ENCODE data around the gene EMC1. TPM values are rescaled to one million over a fixed set of nuclear protein-coding genes. Genes with fewer than 3 reads are reported as not detected.

The EMC1 gene
- total RNA-seq, 1 donor from 2014 or later: 28.0 TPM

GRCh38 chr1:19205845-19206244 is 45.5 kb downstream of the EMC1 start:
- no peaks in the 10 kb centered on the region for H3K27me3 ChIP-seq
- no peak for DNase-seq (ENCODE audit: extremely low spot score in 2 of 2)
- no peak overlapping the region for H3K27ac ChIP-seq
- no peaks in the 10 kb centered on the region for H3K9me3 ChIP-seq
- H3K4me1 ChIP-seq: peaks cover 80% of the 10 kb centered on the region
- TF ChIP-seq POLR2AphosphoS5 (IDR thresholded peaks at IDR 0.05; ENCODE audit: insufficient read depth in 1 of 2, low read depth in 1 of 2): no peak
- TF ChIP-seq CTCF (IDR thresholded peaks at IDR 0.05): no peak
- TF ChIP-seq POLR2A (IDR thresholded peaks at IDR 0.05): no peak
- no peak overlapping the region for H3K4me3 ChIP-seq
- peaks cover 0 to under 1% of the 10 kb centered on the region in 2 donors for H3K36me3 ChIP-seq
- intact Hi-C loops (cut with DNase I): no loop called here

- H3K9me3 ChIP-seq: no peaks in the 10 kb centered on the region
- H3K4me3 ChIP-seq: no peak overlapping the region
- peaks cover 77% of the 10 kb centered on the region for H3K4me1 ChIP-seq
- peaks cover 0 to 3% of the 10 kb centered on the region in 2 donors for H3K36me3 ChIP-seq
- no peaks in the 10 kb centered on the region for H3K27me3 ChIP-seq
- H3K27ac ChIP-seq: no peak overlapping the region
- no peak for DNase-seq (ENCODE audit: extremely low spot score in 2 of 2)
- TF ChIP-seq CTCF (IDR thresholded peaks at IDR 0.05) (no peak), POLR2AphosphoS5 (IDR thresholded peaks at IDR 0.05; ENCODE audit: insufficient read depth in 1 of 2, low read depth in 1 of 2) (no peak), POLR2A (IDR thresholded peaks at IDR 0.05) (no peak)
- intact Hi-C loops (cut with DNase I): no loop called here
Observed at GRCh38 chr1:19205403-19205802, 45.9 kb downstream of the EMC1 start.

GRCh38 chr1:19204446-19205266 is 46.7 kb downstream of the EMC1 start:
- Histone ChIP-seq H3K9me3 (no peaks in the 10 kb centered on the region), H3K4me3 (no peak overlapping the region), H3K4me1 (peaks cover 77% of the 10 kb centered on the region), H3K27ac (no peak overlapping the region), H3K36me3 (peaks cover 0 to 3% of the 10 kb centered on the region in 2 donors), H3K27me3 (no peaks in the 10 kb centered on the region)
- TF ChIP-seq POLR2A (IDR thresholded peaks at IDR 0.05) (no peak), CTCF (IDR thresholded peaks at IDR 0.05) (no peak), POLR2AphosphoS5 (IDR thresholded peaks at IDR 0.05; ENCODE audit: insufficient read depth in 1 of 2, low read depth in 1 of 2) (no peak)
- DNase-seq (ENCODE audit: extremely low spot score in 2 of 2): no peak
- intact Hi-C loops (cut with DNase I): no loop called here

GRCh38 chr1:19203440-19203839 is 47.9 kb downstream of the EMC1 start:
- Histone ChIP-seq H3K9me3 (no peaks in the 10 kb centered on the region), H3K4me3 (no peak overlapping the region), H3K27ac (no peak overlapping the region), H3K4me1 (peaks cover 66% of the 10 kb centered on the region), H3K36me3 (peaks cover 0 to 14% of the 10 kb centered on the region in 2 donors), H3K27me3 (no peaks in the 10 kb centered on the region)
- intact Hi-C loops (cut with DNase I): no loop called here
- DNase-seq (ENCODE audit: extremely low spot score in 2 of 2): no peak
- TF ChIP-seq POLR2A (IDR thresholded peaks at IDR 0.05): no peak
- peak in 1 of 2 donors; percentile 27 for TF ChIP-seq POLR2AphosphoS5 (IDR thresholded peaks at IDR 0.05; ENCODE audit: insufficient read depth in 1 of 2, low read depth in 1 of 2)

GRCh38 chr1:19202396-19202795 is 48.9 kb downstream of the EMC1 start:
- TF ChIP-seq POLR2A (IDR thresholded peaks at IDR 0.05) (no peak), CTCF (IDR thresholded peaks at IDR 0.05) (no peak), POLR2AphosphoS5 (IDR thresholded peaks at IDR 0.05; ENCODE audit: insufficient read depth in 1 of 2, low read depth in 1 of 2) (no peak)
- Histone ChIP-seq H3K27me3 (no peaks in the 10 kb centered on the region), H3K36me3 (peaks cover 0 to 25% of the 10 kb centered on the region in 2 donors), H3K4me3 (no peak overlapping the region), H3K9me3 (no peaks in the 10 kb centered on the region), H3K4me1 (peaks cover 55% of the 10 kb centered on the region), H3K27ac (no peak overlapping the region)
- DNase-seq (ENCODE audit: extremely low spot score in 2 of 2): no peak
- intact Hi-C loops (cut with DNase I): no loop called here
